ENCODE measurements around the gene LOXL4. TPM values are rescaled to one million over a fixed set of nuclear protein-coding genes. Genes with fewer than 3 reads are reported as not detected.

LOXL4 gene
- total and polyA plus RNA-seq, 2 donors (not counting 1 experiment from before 2014, with no cell fraction given): 0.12 TPM; not detected in 1

- intact Hi-C loops (cut with micrococcal nuclease): no loop called here
- H3K36me3 ChIP-seq (replicated peaks in 1 of 2; ENCODE audit: control extremely low read depth in 1 of 2, control insufficient read depth in 1 of 2, extremely low read depth in 1 of 2, insufficient read depth in 2 of 2, low read length in 1 of 2): peaks cover 8 to 11% of the 10 kb centered on the region in 2 experiments
- TF ChIP-seq EZH2 (IDR thresholded peaks at IDR 0.05; ENCODE audit: borderline replicate concordance, insufficient read depth, low read depth, low read length, poor library complexity, severe bottlenecking): no peak
- TF ChIP-seq CTCF (IDR thresholded peaks at IDR 0.05): no peak
- H3K4me3 ChIP-seq (ENCODE audit: control extremely low read depth in 1 of 5, extremely low read depth in 1 of 5, insufficient read depth in 1 of 5, low read depth in 2 of 5, low read length in 4 of 5): no peak overlapping the region
- H3K4me2 ChIP-seq (replicated peaks; ENCODE audit: low read depth, low read length, poor library complexity, severe bottlenecking): no peak overlapping the region
- peaks cover 0 to 7% of the 10 kb centered on the region in 2 donors for H3K4me1 ChIP-seq (ENCODE audit: control insufficient read depth in 2 of 2, insufficient read depth in 2 of 2, low read length in 2 of 2)
- no peak overlapping the region for H2AFZ ChIP-seq (ENCODE audit: insufficient read depth, low read depth, low read length, poor library complexity, severe bottlenecking)
- Mint-ChIP-seq H3K4me1 (peaks cover 44% of the 10 kb centered on the region), H3K9me3 (ENCODE audit: insufficient read depth) (peaks cover 2% of the 10 kb centered on the region), H3K27ac (no peak overlapping the region), H3K27me3 (no peaks in the 10 kb centered on the region), H3K4me3 (no peak overlapping the region)
- peaks cover 9% of the 10 kb centered on the region for H4K20me1 ChIP-seq (ENCODE audit: control insufficient read depth, insufficient read depth, low read length, poor library complexity, severe bottlenecking)
- no peak overlapping the region for H3K27ac ChIP-seq (ENCODE audit: low read length in 2 of 2)
- ChIA-PET CTCF (no interaction called here), POLR2A (no interaction called here)
- H3K79me2 ChIP-seq (ENCODE audit: control insufficient read depth, insufficient read depth, low read length): peaks cover 21% of the 10 kb centered on the region
- no peaks in the 10 kb centered on the region for H3K27me3 ChIP-seq (replicated peaks in 1 of 4; ENCODE audit: control extremely low read depth in 1 of 4, control insufficient read depth in 3 of 4, insufficient read depth in 4 of 4, low read length in 3 of 4)
- H3K9me3 ChIP-seq (ENCODE audit: control extremely low read depth in 1 of 3, control insufficient read depth in 2 of 3, insufficient read depth in 1 of 3, low read length in 2 of 3): peaks cover under 1 to 5% (median 3%) of the 10 kb centered on the region in 3 donors
- DNase-seq: no peak
- WGBS (ENCODE audit: insufficient coverage): no CpG with 5 or more reads among the region's 1 CpG
- no peak overlapping the region for H3K9ac ChIP-seq (ENCODE audit: low read length)
- ATAC-seq (ENCODE audit: low read depth): no peak
These were observed 54.3 kb downstream of the LOXL4 start for GRCh38 chr10:98213740-98214139.

GRCh38 chr10:98212196-98212595 lies 55.8 kb downstream of the LOXL4 start:
- no CpG with 5 or more reads among the region's 1 CpG for WGBS (ENCODE audit: insufficient coverage)
- H3K27me3 Mint-ChIP-seq: no peaks in the 10 kb centered on the region
- H3K27me3 ChIP-seq (replicated peaks in 1 of 4; ENCODE audit: control extremely low read depth in 1 of 4, control insufficient read depth in 3 of 4, insufficient read depth in 4 of 4, low read length in 3 of 4): no peaks in the 10 kb centered on the region
- H3K4me1 Mint-ChIP-seq: peaks cover 32% of the 10 kb centered on the region
- peaks cover 9% of the 10 kb centered on the region for H4K20me1 ChIP-seq (ENCODE audit: control insufficient read depth, insufficient read depth, low read length, poor library complexity, severe bottlenecking)
- H3K4me1 ChIP-seq (ENCODE audit: control insufficient read depth in 2 of 2, insufficient read depth in 2 of 2, low read length in 2 of 2): peaks cover 0 to 7% of the 10 kb centered on the region in 2 donors
- H3K27ac ChIP-seq (ENCODE audit: low read length in 2 of 2): no peak overlapping the region
- DNase-seq (no peak), ATAC-seq (ENCODE audit: low read depth) (no peak)
- H3K4me2 ChIP-seq (replicated peaks; ENCODE audit: low read depth, low read length, poor library complexity, severe bottlenecking): no peak overlapping the region
- no peak overlapping the region for H2AFZ ChIP-seq (ENCODE audit: insufficient read depth, low read depth, low read length, poor library complexity, severe bottlenecking)
- no peak overlapping the region for H3K9ac ChIP-seq (ENCODE audit: low read length)
- H3K9me3 Mint-ChIP-seq (ENCODE audit: insufficient read depth): peaks cover 2% of the 10 kb centered on the region
- H3K27ac Mint-ChIP-seq: no peak overlapping the region
- peaks cover 8 to 17% of the 10 kb centered on the region in 2 experiments for H3K36me3 ChIP-seq (replicated peaks in 1 of 2; ENCODE audit: control extremely low read depth in 1 of 2, control insufficient read depth in 1 of 2, extremely low read depth in 1 of 2, insufficient read depth in 2 of 2, low read length in 1 of 2)
- no peak overlapping the region for H3K4me3 ChIP-seq (ENCODE audit: control extremely low read depth in 1 of 5, extremely low read depth in 1 of 5, insufficient read depth in 1 of 5, low read depth in 2 of 5, low read length in 4 of 5)
- H3K9me3 ChIP-seq (ENCODE audit: control extremely low read depth in 1 of 3, control insufficient read depth in 2 of 3, insufficient read depth in 1 of 3, low read length in 2 of 3): peaks cover 0 to 3% (median 0%) of the 10 kb centered on the region in 3 donors
- ChIA-PET POLR2A (no interaction called here), CTCF (no interaction called here)
- no peak for TF ChIP-seq CTCF (IDR thresholded peaks at IDR 0.05)
- no peak for TF ChIP-seq EZH2 (IDR thresholded peaks at IDR 0.05; ENCODE audit: borderline replicate concordance, insufficient read depth, low read depth, low read length, poor library complexity, severe bottlenecking)
- peaks cover 20% of the 10 kb centered on the region for H3K79me2 ChIP-seq (ENCODE audit: control insufficient read depth, insufficient read depth, low read length)
- no peak overlapping the region for H3K4me3 Mint-ChIP-seq
- intact Hi-C loops (cut with micrococcal nuclease): no loop called here

Data from B cell (primary cell).